PFSK-1 (cell line): ENCODE data around the gene CLASP1.

Source experiments
- FOXP2 ChIP-seq: optimal IDR thresholded peaks from 2 replicates; pipeline ENCODE3; 2011; ENCODE audit warnings: borderline replicate concordance, control low read depth, inconsistent platforms; ENCODE audit not compliant: insufficient read depth; ENCODE audit errors: extremely low read length, extremely low read depth
- POLR2AphosphoS5 ChIP-seq: IDR thresholded peaks from 2 replicates; pipeline ENCODE4 v1.6.1; 2012; ENCODE audit warnings: low read depth, mild to moderate bottlenecking, control low read depth, low read length, moderate library complexity
- REST ChIP-seq, 2 experiments: IDR thresholded peaks; 2 replicates each; pipeline versions ENCODE4 v1.6.1 to v1.8.0; 2011 to 2012; ENCODE audit warnings: low read depth in 2 of 2, low read length in 2 of 2, control low read depth in 1 of 2, inconsistent platforms in 1 of 2, mild to moderate bottlenecking in 1 of 2, moderate library complexity in 1 of 2; ENCODE audit not compliant: insufficient read depth in 1 of 2
- SIN3A ChIP-seq: IDR thresholded peaks from 2 replicates; pipeline ENCODE4 v1.6.1; 2012; ENCODE audit warnings: mild to moderate bottlenecking, low read length, moderate library complexity, borderline replicate concordance; ENCODE audit not compliant: insufficient read depth
- TAF1 ChIP-seq: IDR thresholded peaks from 2 replicates; pipeline ENCODE4 v1.6.1; 2012; ENCODE audit warnings: low read length, control low read depth, borderline replicate concordance; ENCODE audit not compliant: insufficient read depth

- TF ChIP-seq TAF1 (no peak), REST (IDR thresholded peaks at IDR 0.05; ENCODE audit: insufficient read depth in 1 of 2, low read depth in 2 of 2, low read length in 2 of 2) (no peak), POLR2AphosphoS5 (no peak), FOXP2 (no peak), SIN3A (no peak)
Observed at GRCh38 chr2:121599963-121600651, 49.2 kb downstream of the CLASP1 start.
